Measurements from ENCODE around the gene FYN. TPM values are rescaled to one million over a fixed set of nuclear protein-coding genes. Genes with fewer than 3 reads are reported as not detected.
"Not testable (repeated sequence)": the region's sequence is repeated elsewhere in the genome, so short reads cannot be mapped to it uniquely, and the experiment has no call there.

FYN gene
- total and polyA plus RNA-seq, 2 of the 8 experiments (the other 6 are each of a cell fraction or from before 2014, with no cell fraction given) = 46.8 to 97.2 TPM

- H3K23ac ChIP-seq (ENCODE audit: insufficient read length); H3K9me3 ChIP-seq (ENCODE audit: insufficient read depth in 2 of 2, low read depth in 1 of 2, low read length in 1 of 2); H4K20me1 ChIP-seq (replicated peaks in 1 of 2; ENCODE audit: control insufficient read depth in 1 of 2, insufficient read depth in 2 of 2, low read length in 2 of 2); H3K18ac ChIP-seq (ENCODE audit: extremely low read depth, low read length); H3K14ac ChIP-seq (ENCODE audit: insufficient read length); H3K4me1 ChIP-seq (replicated peaks in 1 of 4; ENCODE audit: control insufficient read depth in 3 of 4, insufficient read depth in 4 of 4, low read length in 3 of 4); H2BK20ac ChIP-seq (ENCODE audit: low read length); H3K36me3 ChIP-seq (ENCODE audit: control insufficient read depth in 2 of 4, insufficient read depth in 4 of 4, low read length in 3 of 4); H3K9ac ChIP-seq (replicated peaks in 1 of 4; ENCODE audit: extremely low read depth in 1 of 4, low read depth in 3 of 4, low read length in 3 of 4); H2BK12ac ChIP-seq (ENCODE audit: low read depth, low read length); H3K27me3 ChIP-seq (replicated peaks in 1 of 4; ENCODE audit: control insufficient read depth in 3 of 4, extremely low read depth in 1 of 4, insufficient read depth in 3 of 4, low read length in 3 of 4); FAIRE-seq; H2BK120ac ChIP-seq (replicated peaks; ENCODE audit: low read depth, low read length); H3K56ac ChIP-seq (replicated peaks; ENCODE audit: insufficient read length, low read depth, low read length); H2BK5ac ChIP-seq (ENCODE audit: low read depth, low read length); H2AK5ac ChIP-seq (ENCODE audit: low read depth, low read length); H4K5ac ChIP-seq (ENCODE audit: insufficient read length, low read depth, low read length); H3K79me2 ChIP-seq (ENCODE audit: control insufficient read depth in 1 of 2, insufficient read depth in 2 of 2, low read length in 2 of 2); H3K23me2 ChIP-seq (ENCODE audit: low read depth, low read length); H3K79me1 ChIP-seq (ENCODE audit: low read depth, low read length); H2BK15ac ChIP-seq (ENCODE audit: low read length); H3K27ac ChIP-seq (ENCODE audit: low read depth, low read length); H4K91ac ChIP-seq (replicated peaks; ENCODE audit: insufficient read length, low read length); H3K4ac ChIP-seq (replicated peaks; ENCODE audit: insufficient read length, low read depth, low read length); H2AFZ ChIP-seq (ENCODE audit: low read length): not testable (repeated sequence)
- ChIA-PET CTCF (ENCODE audit: partially characterized antibody) (interaction anchor here (1.2 kb wide), 1 partner anchor 64 kb away, joined by 3 read pairs; no protein-coding TSS in a partner anchor), POLR2A (ENCODE audit: partially characterized antibody) (interaction anchor here (0.8 to 1.8 kb wide), 6 partner anchors 10 to 35 kb away, joined by 3 to 6 read pairs (median 4); partner anchors contain the start of gene FYN)
- 0 out of 2 replicates have a peak overlapping the region, but pooled peaks have one; percentile 79 for H4K8ac ChIP-seq (ENCODE audit: extremely low read depth, insufficient read depth, low read length)
- H3K4me3 ChIP-seq (ENCODE audit: extremely low read depth in 1 of 4, insufficient read depth in 2 of 4, low read depth in 3 of 4, low read length in 4 of 4) = peak overlapping the region in 1 of 4 experiments; percentile 27; a peak in 2 of 8 replicates
- H3K4me2 ChIP-seq (ENCODE audit: insufficient read depth in 1 of 2, low read depth in 2 of 2, low read length in 2 of 2) = peak overlapping the region; percentile 13 to 31; a peak in 2 of 4 replicates
- WGBS, 2 experiments (ENCODE audit: extremely low coverage in 1 of 2, insufficient coverage in 1 of 2, insufficient read length in 1 of 2, insufficient replicate concordance in 2 of 2, low coverage in 1 of 2, low lambda C conversion rate in 2 of 2, missing lambda C conversion rate in 1 of 2) = 70% methylated on average over 12 of the region's 17 CpGs; no CpG with 5 or more reads in 1 of the 2 experiments
- peak in 1 of 2 experiments; percentile 65 for DNase-seq (ENCODE audit: low read depth in 1 of 2, low spot score in 2 of 2)
These were observed 35.1 kb upstream of the FYN start for GRCh38 chr6:111908365-111908764.
